ENCODE results near the gene NUFIP1.

GRCh38 chr13:44921931-44922758, 67.1 kb downstream of the NUFIP1 start:
- no peak for TF ChIP-seq TAF1 (IDR thresholded peaks at IDR 0.05; ENCODE audit: low read depth, low read length)
- TF ChIP-seq POLR2AphosphoS5 (IDR thresholded peaks at IDR 0.05; ENCODE audit: low read depth, low read length), result no peak
- no peak for TF ChIP-seq POLR2A (IDR thresholded peaks at IDR 0.05; ENCODE audit: low read depth, low read length)
